GM18517 (cell line): ENCODE results near the gene ZBP1.

ENCODE experiments used
- ATAC-seq: cut with Tn5 transposase; IDR thresholded peaks from one replicate; pipeline ENCODE4 v1.9.1; 2021; ENCODE audit warnings: mild to moderate bottlenecking, moderate library complexity; ENCODE audit not compliant: unreplicated experiment

The ZBP1 gene

GRCh38 chr20:57601737-57602136 lies 18.5 kb downstream of the ZBP1 start:
- no peak for ATAC-seq

DNA sequence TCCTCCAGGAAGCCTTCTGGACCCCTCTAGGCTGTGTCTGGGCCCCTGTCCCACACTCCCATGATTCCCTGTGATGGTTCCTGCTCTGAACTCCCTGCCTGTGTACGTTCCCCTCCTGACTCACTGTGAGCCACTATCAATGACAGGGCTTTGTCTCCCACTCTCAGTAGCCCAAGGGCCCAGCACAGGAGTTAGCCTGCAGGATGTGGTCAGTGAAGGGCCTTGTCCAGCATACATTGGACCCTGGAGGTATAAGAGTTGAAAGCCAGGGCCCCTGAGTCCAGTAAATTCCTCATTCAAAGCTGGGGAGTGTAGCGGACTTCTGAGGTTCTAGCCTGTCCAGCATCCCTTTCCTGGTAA lies 19.0 kb downstream of the ZBP1 start:
- no peak for ATAC-seq

- ATAC-seq, result no peak
Measured at GRCh38 chr20:57600320-57601210, 19.7 kb downstream of the ZBP1 start.

DNA sequence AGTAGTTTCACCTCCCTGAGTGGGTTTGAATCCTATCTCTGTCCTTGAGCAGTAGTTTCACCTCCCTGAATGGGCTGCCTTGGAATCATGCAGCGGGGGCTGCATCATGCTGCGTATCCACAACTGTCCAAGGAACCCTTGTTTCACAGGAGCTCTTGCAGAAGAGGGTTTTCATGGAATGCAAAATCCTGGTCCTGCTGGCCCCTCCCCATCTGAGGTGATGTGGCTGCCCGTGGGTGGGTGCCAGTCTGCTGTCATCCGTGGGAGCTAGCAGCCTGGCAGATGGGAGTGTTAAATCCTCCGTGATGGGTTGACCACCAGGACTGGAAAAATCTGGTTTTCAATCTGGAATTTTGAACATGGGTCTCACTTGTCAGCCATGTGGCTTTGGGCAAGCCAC lies 21.7 kb downstream of the ZBP1 start:
- no peak for ATAC-seq

- no peak for ATAC-seq
Measured at GRCh38 chr20:57598060-57598459, 22.2 kb downstream of the ZBP1 start.

- ATAC-seq, result no peak
Measured at GRCh38 chr20:57596998-57597939, 23.0 kb downstream of the ZBP1 start.

- ATAC-seq, result no peak
Measured at GRCh38 chr20:57596358-57596757, 23.9 kb downstream of the ZBP1 start.

DNA sequence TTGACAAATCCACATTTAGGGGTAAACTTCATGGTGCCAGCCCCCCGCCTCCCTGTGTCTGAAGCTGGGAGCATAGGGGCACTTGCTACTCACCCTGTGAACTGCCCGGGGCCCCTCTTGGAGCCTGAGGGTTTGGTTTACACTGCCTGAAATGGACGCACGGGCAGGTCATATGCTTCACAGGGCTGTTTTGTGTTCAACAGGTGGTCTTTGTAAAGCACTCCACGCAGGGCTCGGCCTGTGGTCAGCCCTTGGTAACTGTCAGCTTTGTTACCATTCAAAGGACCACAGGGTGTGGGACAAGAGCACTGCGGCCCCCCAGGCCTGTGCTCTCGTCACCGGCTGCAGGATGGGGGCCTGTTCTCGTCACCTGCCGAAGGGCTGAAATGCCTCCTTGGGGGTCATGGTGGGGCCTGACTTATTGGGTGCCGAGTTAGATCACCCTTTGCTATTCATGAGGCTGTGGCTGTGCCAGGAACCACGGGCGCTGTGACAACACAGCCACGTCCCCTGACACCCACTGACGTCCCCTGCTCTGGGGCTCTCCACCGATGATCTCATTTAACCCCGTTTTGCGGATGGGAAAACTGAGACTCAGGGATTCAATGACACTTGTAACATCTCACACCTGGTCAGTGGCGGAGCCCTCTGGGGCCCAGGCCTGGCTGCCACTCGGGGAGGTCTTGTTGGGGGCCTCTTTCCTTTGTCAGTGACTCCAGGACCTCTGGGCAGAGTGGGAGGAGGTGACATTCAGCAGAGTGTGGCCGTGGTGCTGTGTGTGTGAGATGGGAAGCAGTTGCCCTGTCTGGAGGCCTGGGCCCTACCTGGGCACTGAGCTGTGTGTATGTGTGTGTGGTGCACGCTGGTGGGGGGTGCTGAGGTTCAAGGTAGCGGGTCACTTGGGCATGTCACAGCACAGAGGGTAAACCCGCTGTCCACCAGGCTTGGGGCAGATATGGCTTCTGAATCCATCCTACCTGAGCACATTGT lies 24.9 kb downstream of the ZBP1 start:
- no peak for ATAC-seq

DNA sequence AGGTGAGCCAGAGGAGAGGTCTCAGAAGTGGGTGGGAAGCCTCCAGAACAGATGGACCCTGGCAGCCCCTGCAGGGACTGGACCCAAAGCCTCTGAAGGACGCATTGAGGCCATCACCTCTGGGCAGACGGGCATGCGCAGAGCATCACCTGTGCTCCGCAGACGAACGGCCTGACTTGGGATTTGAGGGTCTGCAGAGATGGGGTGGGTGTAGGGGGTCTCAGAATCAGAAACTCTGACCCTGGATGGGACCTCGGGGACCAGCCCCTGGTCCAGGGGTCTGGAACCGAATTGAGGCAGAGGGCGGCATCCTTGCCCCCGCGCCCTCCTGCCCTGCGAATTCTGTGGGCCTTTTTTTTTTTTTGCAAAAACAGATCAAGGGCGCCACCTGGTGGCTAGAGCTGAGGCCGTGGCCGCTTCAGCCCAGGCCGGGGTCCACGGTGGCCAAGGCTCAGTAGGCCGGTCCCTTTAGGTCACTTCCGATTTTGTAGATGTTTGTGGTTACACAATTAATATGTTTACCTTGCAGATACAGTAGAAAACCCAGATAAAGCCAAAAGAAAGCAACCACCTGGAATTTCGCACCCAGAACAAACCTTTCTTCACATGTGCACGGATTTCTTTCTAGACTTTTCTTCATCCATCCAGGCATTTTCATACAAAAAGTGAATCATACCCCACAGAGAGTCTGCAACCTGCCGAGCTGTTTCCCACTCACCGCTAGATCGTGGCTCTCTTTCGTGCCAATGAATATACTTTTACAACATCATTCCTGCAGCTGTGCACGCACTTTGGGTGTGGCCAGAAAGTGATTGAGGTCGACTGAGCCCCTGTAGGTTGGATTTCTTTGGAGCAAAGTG lies 25.9 kb downstream of the ZBP1 start:
- no peak for ATAC-seq

DNA sequence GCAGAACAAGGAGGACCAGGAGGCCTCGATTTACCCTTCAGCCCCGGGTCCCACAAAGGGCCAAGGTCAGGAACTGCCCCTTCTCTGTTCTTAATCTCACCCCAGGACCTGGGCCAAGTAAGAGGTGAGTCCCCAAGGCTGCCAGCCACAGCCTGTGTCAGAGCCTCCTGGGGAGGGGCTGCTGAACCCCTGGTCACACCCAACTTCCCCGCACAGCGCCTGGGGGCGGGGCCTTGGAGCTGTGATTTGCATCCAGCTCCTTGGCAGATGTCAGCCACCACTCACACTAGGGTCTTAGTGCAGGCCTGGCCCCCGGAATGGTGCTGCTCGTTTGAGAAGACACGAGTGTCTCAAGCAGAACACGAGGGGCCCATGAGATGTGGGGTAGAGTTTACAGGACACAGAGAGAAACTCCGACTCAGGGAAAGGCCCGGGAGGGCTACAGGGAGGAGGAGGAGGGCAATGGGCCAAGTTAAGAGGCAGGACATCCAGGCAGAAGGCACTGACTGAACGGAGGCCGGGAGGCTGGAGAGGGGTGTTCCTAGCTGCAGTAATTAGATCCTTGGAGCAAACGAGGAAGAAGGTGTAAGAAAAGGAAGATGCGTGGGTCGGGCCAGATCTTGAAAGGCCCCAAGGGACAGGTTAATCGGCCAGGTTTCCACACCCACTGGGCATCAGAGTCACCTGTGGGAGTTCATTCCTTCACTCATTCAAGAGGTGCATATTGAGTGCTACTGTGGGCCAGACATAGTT lies 26.9 kb downstream of the ZBP1 start:
- ATAC-seq, result no peak

GRCh38 chr20:57592263-57593092 lies 27.7 kb downstream of the ZBP1 start:
- ATAC-seq, result no peak

DNA sequence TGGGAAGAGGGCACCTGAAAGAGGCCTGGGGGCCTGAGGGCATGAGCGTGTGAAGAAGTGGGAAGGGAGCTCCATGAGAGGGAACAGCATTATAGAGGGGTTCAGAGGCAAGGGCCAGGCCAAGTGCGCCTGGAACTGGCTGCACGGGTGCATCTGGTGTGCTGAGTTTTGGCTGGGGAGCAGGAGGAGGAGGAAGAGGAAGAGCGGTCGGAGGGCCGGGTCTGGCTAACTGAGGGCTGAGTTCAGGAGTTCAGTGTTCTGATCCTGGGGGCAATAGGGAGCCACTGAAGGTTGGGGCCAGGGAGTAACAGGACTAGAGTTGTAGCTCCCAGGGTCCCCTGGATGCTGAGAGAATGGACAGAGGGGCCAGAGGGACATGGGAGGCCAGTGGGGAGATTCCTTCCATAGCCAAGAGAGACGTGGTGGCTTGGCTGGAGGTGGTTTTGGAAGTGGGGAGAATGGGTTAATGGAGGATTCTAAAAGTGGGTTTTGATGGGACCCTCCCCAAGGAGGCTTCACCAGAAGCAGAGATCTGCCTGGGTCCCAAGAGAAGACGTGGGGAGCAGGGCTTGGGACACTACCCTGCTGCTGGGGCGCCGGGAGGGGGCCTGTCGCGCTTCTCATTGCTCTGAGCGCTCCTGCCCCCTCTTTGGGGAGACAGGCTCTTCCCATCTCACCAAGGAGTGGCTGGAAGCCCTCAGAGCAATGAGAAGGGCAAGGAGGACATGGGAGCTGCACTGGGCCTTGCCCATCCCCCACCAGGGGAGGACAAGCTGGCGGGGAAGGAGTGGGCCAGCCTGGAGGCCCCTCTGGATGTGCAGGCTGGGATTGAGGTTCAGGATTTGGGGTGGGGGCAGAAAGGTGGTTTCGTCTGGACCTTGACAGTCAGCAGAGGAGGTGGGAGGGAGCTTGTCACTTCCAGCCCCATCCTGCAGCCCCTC lies 28.7 kb downstream of the ZBP1 start:
- no peak for ATAC-seq

DNA sequence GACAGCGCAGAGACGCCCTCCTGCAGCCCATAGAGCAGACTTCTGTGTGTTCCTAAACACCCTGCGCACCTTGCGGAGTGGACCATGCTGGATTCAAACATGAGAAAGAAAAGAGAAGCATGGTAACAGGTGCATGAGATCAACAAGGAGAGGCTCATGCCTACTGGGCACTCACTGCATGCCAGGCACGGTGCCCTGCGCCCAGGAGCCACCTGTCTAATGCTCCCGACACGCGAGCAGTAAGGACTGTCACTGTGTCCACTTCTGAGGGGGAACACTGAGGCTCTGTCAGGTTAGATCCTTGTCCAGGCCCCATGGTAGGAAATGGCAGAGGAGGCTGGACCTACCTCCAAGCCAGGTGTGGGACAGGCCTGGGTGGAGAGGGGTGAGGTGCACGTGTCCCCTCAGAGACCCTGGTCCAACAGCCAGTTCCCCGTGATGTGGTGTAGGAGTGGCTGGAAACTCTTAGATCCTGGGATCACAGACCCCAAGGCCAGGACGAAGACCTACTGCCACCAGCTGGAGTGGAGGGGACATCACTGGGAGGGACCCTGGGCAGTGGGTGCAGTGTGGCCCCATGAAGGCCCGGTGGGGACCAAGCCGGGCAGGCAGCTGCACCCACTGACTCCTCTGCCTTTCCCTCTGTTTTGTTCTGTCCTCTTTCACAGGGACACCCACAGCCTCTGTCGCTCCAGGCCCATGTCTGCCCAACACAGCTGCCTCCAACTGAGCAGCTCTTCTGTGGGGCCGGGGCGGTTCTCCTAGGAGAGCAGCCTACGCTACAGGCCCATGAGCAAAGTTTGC lies 29.5 kb downstream of the ZBP1 start:
- ATAC-seq, result no peak

GRCh38 chr20:57589728-57590484 lies 30.3 kb downstream of the ZBP1 start:
- no peak for ATAC-seq

DNA sequence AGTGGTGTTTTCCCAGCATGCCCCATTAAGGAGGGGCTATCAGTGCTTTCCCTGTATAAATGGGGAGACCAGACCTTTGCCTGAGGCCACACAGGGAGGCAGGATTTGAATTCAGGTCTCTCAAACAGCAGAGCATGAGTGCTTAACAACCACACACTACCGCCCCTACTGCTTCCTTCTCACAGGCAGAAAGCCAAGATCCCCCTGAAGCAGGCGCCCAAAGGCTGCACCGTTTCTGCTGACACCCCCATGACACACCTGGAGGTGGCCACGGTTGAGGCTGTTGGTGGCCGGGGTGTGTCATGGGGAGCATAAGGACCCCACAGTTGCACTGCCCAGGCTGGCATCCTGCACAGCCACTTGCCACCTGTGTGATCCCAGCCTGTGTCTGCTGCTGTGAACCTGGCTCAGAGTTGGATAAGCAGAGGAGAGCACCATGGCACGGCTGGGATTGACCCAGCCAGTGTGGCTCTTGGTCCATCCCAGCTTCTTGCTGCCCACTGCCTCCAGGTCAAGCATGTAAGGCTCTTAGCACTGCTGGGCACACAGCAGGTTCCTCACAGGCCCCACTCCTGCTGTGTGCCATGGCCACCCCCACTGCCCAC lies 31.0 kb downstream of the ZBP1 start:
- no peak for ATAC-seq
